ENCODE results near the gene KRTAP12-1. TPM values are rescaled to one million over a fixed set of nuclear protein-coding genes. Genes with fewer than 3 reads are reported as not detected.

Gene KRTAP12-1
- total RNA-seq, 1 experiment from 2014 or later = 0.63 TPM

DNA sequence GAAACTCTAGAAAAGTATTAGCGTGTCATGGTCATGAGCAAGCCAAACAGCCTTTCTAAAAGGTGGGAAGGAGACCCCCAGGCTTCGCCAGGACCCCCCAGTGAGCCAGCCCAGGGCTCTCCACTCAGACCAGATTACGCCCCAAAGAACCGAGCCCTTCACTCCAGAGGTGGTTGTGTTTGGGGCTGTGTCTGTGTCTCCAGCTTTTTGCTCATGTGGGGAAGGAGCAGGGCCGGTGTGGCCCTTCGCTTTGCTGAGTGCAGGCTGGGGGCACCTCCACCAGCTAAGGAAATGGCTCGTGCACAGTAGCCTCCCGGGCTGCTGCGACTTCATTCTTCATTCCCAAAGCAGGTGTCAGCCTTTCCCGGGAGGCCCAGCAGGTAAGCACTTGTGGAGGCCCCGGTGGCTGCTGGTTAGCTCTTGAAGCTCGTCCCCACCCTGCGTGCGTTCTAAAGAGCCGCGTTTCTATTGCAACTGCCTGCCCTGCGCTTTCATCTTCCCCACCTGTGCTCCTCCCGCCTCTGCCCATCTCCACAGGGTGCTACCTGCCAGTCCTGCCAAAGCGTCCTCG is 28.9 kb upstream of the KRTAP12-1 start:
- Mint-ChIP-seq H3K9me3 (0 out of 2 replicates have a peak, but pooled peaks cover 2% of the 10 kb centered on the region), H3K4me1 (peaks cover 75% of the 10 kb centered on the region), H3K36me3 (no peaks in the 10 kb centered on the region), H3K27me3 (ENCODE audit: low read depth) (peaks cover 92% of the 10 kb centered on the region), H3K27ac (no peak overlapping the region), H3K4me3 (peak overlapping the region; percentile 69)
- DNase-seq (ENCODE audit: low spot score) = peak; percentile 59
- POLR2A ChIA-PET = no interaction called here
- CTCF ChIA-PET = interaction anchor here (0.5 to 3.7 kb wide), 17 partner anchors 8 to 223 kb away, joined by 3 to 21 read pairs (median 5); no protein-coding TSS in a partner anchor
- ATAC-seq = peak; percentile 4
- TF ChIP-seq, protein P1, sequence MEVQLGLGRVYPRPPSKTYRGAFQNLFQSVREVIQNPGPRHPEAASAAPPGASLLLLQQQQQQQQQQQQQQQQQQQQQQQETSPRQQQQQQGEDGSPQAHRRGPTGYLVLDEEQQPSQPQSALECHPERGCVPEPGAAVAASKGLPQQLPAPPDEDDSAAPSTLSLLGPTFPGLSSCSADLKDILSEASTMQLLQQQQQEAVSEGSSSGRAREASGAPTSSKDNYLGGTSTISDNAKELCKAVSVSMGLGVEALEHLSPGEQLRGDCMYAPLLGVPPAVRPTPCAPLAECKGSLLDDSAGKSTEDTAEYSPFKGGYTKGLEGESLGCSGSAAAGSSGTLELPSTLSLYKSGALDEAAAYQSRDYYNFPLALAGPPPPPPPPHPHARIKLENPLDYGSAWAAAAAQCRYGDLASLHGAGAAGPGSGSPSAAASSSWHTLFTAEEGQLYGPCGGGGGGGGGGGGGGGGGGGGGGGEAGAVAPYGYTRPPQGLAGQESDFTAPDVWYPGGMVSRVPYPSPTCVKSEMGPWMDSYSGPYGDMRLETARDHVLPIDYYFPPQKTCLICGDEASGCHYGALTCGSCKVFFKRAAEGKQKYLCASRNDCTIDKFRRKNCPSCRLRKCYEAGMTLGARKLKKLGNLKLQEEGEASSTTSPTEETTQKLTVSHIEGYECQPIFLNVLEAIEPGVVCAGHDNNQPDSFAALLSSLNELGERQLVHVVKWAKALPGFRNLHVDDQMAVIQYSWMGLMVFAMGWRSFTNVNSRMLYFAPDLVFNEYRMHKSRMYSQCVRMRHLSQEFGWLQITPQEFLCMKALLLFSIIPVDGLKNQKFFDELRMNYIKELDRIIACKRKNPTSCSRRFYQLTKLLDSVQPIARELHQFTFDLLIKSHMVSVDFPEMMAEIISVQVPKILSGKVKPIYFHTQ (CRISPR knock-in tag; IDR thresholded peaks at IDR 0.05) = no peak
- peak; percentile 67; the same call in 1 of the 2 replicates for TF ChIP-seq ZNF423 (CRISPR knock-in tag; IDR thresholded peaks at IDR 0.05)

DNA sequence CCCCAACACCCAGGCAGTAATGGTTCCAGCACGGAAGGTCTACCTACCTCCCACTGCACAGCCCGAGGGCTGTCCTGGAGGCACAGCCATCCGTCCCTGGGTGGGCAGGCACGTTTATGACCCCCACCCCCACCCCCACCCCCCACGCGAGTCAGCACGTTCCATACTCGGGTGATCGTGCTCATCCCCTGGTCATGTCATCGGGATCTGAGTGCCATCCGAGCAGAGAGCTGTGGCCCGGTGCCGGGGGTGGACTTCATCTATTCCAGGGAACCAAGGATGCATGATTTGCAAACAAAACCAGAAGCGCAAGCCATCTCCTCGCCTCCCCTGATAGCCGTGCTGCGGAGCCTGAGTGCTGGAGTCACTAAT is 28.3 kb upstream of the KRTAP12-1 start:
- no peak for ATAC-seq
- H3K27me3 Mint-ChIP-seq (ENCODE audit: low read depth) = peaks cover 91% of the 10 kb centered on the region
- ChIA-PET POLR2A (no interaction called here), CTCF (interaction anchor here (0.8 to 3.7 kb wide), 14 partner anchors 8 to 222 kb away, joined by 3 to 21 read pairs (median 5); no protein-coding TSS in a partner anchor)
- H3K27ac Mint-ChIP-seq = no peak overlapping the region
- H3K36me3 Mint-ChIP-seq = no peaks in the 10 kb centered on the region
- H3K4me3 Mint-ChIP-seq = peak overlapping the region; percentile 69
- H3K9me3 Mint-ChIP-seq = no peaks in the 10 kb centered on the region
- peaks cover 75% of the 10 kb centered on the region for H3K4me1 Mint-ChIP-seq
- TF ChIP-seq CREB1 (CRISPR knock-in tag; IDR thresholded peaks at IDR 0.05) = no peak
- TF ChIP-seq TCF7 (CRISPR knock-in tag; IDR thresholded peaks at IDR 0.05; ENCODE audit: low read depth) = no peak
- TF ChIP-seq ZNF317 (CRISPR knock-in tag; IDR thresholded peaks at IDR 0.05; ENCODE audit: borderline replicate concordance, low read depth) = no peak
- TF ChIP-seq, protein P2, sequence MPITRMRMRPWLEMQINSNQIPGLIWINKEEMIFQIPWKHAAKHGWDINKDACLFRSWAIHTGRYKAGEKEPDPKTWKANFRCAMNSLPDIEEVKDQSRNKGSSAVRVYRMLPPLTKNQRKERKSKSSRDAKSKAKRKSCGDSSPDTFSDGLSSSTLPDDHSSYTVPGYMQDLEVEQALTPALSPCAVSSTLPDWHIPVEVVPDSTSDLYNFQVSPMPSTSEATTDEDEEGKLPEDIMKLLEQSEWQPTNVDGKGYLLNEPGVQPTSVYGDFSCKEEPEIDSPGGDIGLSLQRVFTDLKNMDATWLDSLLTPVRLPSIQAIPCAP (CRISPR knock-in tag; IDR thresholded peaks at IDR 0.05) = no peak
- TF ChIP-seq, protein P3, sequence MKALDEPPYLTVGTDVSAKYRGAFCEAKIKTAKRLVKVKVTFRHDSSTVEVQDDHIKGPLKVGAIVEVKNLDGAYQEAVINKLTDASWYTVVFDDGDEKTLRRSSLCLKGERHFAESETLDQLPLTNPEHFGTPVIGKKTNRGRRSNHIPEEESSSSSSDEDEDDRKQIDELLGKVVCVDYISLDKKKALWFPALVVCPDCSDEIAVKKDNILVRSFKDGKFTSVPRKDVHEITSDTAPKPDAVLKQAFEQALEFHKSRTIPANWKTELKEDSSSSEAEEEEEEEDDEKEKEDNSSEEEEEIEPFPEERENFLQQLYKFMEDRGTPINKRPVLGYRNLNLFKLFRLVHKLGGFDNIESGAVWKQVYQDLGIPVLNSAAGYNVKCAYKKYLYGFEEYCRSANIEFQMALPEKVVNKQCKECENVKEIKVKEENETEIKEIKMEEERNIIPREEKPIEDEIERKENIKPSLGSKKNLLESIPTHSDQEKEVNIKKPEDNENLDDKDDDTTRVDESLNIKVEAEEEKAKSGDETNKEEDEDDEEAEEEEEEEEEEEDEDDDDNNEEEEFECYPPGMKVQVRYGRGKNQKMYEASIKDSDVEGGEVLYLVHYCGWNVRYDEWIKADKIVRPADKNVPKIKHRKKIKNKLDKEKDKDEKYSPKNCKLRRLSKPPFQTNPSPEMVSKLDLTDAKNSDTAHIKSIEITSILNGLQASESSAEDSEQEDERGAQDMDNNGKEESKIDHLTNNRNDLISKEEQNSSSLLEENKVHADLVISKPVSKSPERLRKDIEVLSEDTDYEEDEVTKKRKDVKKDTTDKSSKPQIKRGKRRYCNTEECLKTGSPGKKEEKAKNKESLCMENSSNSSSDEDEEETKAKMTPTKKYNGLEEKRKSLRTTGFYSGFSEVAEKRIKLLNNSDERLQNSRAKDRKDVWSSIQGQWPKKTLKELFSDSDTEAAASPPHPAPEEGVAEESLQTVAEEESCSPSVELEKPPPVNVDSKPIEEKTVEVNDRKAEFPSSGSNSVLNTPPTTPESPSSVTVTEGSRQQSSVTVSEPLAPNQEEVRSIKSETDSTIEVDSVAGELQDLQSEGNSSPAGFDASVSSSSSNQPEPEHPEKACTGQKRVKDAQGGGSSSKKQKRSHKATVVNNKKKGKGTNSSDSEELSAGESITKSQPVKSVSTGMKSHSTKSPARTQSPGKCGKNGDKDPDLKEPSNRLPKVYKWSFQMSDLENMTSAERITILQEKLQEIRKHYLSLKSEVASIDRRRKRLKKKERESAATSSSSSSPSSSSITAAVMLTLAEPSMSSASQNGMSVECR (CRISPR knock-in tag; IDR thresholded peaks at IDR 0.05; ENCODE audit: borderline replicate concordance) = no peak
- TF ChIP-seq FOXP1 (CRISPR knock-in tag; IDR thresholded peaks at IDR 0.05; ENCODE audit: borderline replicate concordance) = no peak
- no peak for TF ChIP-seq FOXJ3 (CRISPR knock-in tag; IDR thresholded peaks at IDR 0.05; ENCODE audit: borderline replicate concordance)
- TF ChIP-seq, protein P4, sequence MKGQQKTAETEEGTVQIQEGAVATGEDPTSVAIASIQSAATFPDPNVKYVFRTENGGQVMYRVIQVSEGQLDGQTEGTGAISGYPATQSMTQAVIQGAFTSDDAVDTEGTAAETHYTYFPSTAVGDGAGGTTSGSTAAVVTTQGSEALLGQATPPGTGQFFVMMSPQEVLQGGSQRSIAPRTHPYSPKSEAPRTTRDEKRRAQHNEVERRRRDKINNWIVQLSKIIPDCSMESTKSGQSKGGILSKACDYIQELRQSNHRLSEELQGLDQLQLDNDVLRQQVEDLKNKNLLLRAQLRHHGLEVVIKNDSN (CRISPR knock-in tag; IDR thresholded peaks at IDR 0.05) = no peak
- TF ChIP-seq, protein P5, sequence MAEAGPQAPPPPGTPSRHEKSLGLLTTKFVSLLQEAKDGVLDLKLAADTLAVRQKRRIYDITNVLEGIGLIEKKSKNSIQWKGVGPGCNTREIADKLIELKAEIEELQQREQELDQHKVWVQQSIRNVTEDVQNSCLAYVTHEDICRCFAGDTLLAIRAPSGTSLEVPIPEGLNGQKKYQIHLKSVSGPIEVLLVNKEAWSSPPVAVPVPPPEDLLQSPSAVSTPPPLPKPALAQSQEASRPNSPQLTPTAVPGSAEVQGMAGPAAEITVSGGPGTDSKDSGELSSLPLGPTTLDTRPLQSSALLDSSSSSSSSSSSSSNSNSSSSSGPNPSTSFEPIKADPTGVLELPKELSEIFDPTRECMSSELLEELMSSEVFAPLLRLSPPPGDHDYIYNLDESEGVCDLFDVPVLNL (CRISPR knock-in tag; IDR thresholded peaks at IDR 0.05; ENCODE audit: borderline replicate concordance, low read depth) = no peak
- TF ChIP-seq SMAD4 (CRISPR knock-in tag; IDR thresholded peaks at IDR 0.05) = no peak
- TF ChIP-seq MXD4 (CRISPR knock-in tag; IDR thresholded peaks at IDR 0.05; ENCODE audit: borderline replicate concordance) = no peak
- no peak for TF ChIP-seq SMAD3 (CRISPR knock-in tag; IDR thresholded peaks at IDR 0.05; ENCODE audit: borderline replicate concordance)
- TF ChIP-seq ETV6 (CRISPR knock-in tag; IDR thresholded peaks at IDR 0.05) = no peak
- no peak for DNase-seq (ENCODE audit: low spot score)
